Measurements from ENCODE around the gene HOXB6.

The HOXB6 gene

DNA sequence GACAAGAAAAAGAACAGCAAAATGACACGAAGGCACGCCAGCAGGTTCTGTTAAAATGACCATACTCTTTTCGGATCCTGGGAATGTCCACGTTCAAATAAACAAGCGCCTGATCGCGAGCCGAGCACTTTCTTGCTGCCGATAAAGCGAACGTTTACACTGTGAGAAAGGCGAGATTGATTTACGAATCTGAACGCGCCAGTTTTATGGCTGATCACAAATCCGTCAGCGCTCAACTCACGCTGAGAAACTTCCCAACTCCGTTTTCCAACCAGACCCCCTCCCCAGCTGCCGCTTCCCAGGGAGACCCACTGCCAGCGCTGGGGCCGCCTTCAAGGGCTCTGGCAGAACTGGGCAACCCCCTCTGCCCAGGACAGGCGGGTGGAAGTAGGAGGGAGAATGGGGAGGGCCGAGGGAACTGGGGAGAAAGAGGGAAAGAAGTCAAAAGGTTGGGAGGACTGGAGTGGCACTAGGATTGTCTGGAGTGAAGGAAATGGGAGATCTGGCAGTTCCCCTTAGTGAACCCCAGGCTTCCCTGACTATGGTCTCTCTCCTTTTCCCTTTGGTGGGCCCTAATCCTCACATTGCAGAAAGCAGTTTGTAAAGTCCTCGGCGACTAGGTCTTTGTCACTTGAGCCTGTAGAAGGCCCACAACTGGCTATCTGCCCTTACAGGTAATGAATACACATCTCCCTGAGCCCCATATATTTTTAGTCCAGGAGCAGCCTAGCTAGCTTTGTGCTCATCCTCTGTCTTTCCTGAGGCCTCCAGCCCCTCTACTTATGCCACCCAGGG is 33.6 kb downstream of the HOXB6 start (continued):
- TF ChIP-seq, protein P1, sequence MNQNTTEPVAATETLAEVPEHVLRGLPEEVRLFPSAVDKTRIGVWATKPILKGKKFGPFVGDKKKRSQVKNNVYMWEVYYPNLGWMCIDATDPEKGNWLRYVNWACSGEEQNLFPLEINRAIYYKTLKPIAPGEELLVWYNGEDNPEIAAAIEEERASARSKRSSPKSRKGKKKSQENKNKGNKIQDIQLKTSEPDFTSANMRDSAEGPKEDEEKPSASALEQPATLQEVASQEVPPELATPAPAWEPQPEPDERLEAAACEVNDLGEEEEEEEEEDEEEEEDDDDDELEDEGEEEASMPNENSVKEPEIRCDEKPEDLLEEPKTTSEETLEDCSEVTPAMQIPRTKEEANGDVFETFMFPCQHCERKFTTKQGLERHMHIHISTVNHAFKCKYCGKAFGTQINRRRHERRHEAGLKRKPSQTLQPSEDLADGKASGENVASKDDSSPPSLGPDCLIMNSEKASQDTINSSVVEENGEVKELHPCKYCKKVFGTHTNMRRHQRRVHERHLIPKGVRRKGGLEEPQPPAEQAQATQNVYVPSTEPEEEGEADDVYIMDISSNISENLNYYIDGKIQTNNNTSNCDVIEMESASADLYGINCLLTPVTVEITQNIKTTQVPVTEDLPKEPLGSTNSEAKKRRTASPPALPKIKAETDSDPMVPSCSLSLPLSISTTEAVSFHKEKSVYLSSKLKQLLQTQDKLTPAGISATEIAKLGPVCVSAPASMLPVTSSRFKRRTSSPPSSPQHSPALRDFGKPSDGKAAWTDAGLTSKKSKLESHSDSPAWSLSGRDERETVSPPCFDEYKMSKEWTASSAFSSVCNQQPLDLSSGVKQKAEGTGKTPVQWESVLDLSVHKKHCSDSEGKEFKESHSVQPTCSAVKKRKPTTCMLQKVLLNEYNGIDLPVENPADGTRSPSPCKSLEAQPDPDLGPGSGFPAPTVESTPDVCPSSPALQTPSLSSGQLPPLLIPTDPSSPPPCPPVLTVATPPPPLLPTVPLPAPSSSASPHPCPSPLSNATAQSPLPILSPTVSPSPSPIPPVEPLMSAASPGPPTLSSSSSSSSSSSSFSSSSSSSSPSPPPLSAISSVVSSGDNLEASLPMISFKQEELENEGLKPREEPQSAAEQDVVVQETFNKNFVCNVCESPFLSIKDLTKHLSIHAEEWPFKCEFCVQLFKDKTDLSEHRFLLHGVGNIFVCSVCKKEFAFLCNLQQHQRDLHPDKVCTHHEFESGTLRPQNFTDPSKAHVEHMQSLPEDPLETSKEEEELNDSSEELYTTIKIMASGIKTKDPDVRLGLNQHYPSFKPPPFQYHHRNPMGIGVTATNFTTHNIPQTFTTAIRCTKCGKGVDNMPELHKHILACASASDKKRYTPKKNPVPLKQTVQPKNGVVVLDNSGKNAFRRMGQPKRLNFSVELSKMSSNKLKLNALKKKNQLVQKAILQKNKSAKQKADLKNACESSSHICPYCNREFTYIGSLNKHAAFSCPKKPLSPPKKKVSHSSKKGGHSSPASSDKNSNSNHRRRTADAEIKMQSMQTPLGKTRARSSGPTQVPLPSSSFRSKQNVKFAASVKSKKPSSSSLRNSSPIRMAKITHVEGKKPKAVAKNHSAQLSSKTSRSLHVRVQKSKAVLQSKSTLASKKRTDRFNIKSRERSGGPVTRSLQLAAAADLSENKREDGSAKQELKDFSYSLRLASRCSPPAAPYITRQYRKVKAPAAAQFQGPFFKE (tag by site-specific recombination; IDR thresholded peaks at IDR 0.05; ENCODE audit: borderline replicate concordance) = no peak
- TF ChIP-seq, protein P2, sequence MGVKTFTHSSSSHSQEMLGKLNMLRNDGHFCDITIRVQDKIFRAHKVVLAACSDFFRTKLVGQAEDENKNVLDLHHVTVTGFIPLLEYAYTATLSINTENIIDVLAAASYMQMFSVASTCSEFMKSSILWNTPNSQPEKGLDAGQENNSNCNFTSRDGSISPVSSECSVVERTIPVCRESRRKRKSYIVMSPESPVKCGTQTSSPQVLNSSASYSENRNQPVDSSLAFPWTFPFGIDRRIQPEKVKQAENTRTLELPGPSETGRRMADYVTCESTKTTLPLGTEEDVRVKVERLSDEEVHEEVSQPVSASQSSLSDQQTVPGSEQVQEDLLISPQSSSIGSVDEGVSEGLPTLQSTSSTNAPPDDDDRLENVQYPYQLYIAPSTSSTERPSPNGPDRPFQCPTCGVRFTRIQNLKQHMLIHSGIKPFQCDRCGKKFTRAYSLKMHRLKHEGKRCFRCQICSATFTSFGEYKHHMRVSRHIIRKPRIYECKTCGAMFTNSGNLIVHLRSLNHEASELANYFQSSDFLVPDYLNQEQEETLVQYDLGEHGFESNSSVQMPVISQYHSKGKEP (tag by site-specific recombination; IDR thresholded peaks at IDR 0.05) = peak; percentile 38; the same call in 1 of the 2 replicates
- TF ChIP-seq ZNF830 (tag by site-specific recombination; IDR thresholded peaks at IDR 0.05; ENCODE audit: low read depth) (no peak), ZNF530 (tag by site-specific recombination; IDR thresholded peaks at IDR 0.05; ENCODE audit: low read depth) (no peak), ZNF571 (tag by site-specific recombination; IDR thresholded peaks at IDR 0.05) (no peak), ZNF529 (tag by site-specific recombination; IDR thresholded peaks at IDR 0.05; ENCODE audit: insufficient replicate concordance) (no peak), ZEB2 (tag by site-specific recombination; IDR thresholded peaks at IDR 0.05) (peak; percentile 86), ZSCAN23 (tag by site-specific recombination; IDR thresholded peaks at IDR 0.05) (no peak), SETDB1 (IDR thresholded peaks at IDR 0.05; ENCODE audit: insufficient read length, low read length) (no peak), ZNF654 (tag by site-specific recombination; IDR thresholded peaks at IDR 0.05; ENCODE audit: low read depth) (no peak), ZSCAN4 (tag by site-specific recombination; IDR thresholded peaks at IDR 0.05) (0 out of 2 replicates have a peak, but pooled peaks have one; percentile 40), SP7 (tag by site-specific recombination; IDR thresholded peaks at IDR 0.05) (peak; percentile 81), GLIS2 (tag by site-specific recombination; IDR thresholded peaks at IDR 0.05) (peak; percentile 69), SCRT2 (tag by site-specific recombination; IDR thresholded peaks at IDR 0.05) (no peak), KLF9 (tag by site-specific recombination; IDR thresholded peaks at IDR 0.05; ENCODE audit: low read depth) (no peak), ZNF416 (tag by site-specific recombination; IDR thresholded peaks at IDR 0.05) (no peak), ZNF404 (tag by site-specific recombination; IDR thresholded peaks at IDR 0.05) (no peak), MEIS1 (CRISPR knock-in tag; IDR thresholded peaks at IDR 0.05; ENCODE audit: borderline replicate concordance) (no peak), ZNF585B (tag by site-specific recombination; IDR thresholded peaks at IDR 0.05) (no peak), ZNF629 (tag by site-specific recombination; IDR thresholded peaks at IDR 0.05) (peak; percentile 68), ZNF24 (tag by site-specific recombination; IDR thresholded peaks at IDR 0.05) (peak; percentile 26), ZNF670 (tag by site-specific recombination; IDR thresholded peaks at IDR 0.05; ENCODE audit: low read depth) (no peak), ZNF837 (tag by site-specific recombination; IDR thresholded peaks at IDR 0.05) (no peak)
- TF ChIP-seq, protein P3, sequence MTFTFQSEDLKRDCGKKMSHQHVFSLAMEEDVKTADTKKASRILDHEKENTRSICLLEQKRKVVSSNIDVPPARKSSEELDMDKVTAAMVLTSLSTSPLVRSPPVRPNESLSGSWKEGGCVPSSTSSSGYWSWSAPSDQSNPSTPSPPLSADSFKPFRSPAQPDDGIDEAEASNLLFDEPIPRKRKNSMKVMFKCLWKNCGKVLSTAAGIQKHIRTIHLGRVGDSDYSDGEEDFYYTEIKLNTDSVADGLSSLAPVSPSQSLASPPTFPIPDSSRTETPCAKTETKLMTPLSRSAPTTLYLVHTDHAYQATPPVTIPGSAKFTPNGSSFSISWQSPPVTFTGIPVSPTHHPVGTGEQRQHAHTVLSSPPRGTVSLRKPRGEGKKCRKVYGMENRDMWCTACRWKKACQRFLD (tag by site-specific recombination; IDR thresholded peaks at IDR 0.05) = no peak
- TF ChIP-seq, protein P4, sequence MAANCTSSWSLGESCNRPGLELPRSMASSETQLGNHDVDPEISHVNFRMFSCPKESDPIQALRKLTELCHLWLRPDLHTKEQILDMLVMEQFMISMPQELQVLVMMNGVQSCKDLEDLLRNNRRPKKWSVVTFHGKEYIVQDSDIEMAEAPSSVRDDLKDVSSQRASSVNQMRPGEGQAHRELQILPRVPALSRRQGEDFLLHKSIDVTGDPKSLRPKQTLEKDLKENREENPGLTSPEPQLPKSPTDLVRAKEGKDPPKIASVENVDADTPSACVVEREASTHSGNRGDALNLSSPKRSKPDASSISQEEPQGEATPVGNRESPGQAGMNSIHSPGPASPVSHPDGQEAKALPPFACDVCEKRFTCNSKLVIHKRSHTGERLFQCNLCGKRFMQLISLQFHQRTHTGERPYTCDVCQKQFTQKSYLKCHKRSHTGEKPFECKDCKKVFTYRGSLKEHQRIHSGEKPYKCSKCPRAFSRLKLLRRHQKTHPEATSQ (tag by site-specific recombination; IDR thresholded peaks at IDR 0.05) = no peak
- TF ChIP-seq, protein P5, sequence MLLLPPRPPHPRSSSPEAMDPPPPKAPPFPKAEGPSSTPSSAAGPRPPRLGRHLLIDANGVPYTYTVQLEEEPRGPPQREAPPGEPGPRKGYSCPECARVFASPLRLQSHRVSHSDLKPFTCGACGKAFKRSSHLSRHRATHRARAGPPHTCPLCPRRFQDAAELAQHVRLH (tag by site-specific recombination; IDR thresholded peaks at IDR 0.05) = peak; percentile 79
- TF ChIP-seq, protein P6, sequence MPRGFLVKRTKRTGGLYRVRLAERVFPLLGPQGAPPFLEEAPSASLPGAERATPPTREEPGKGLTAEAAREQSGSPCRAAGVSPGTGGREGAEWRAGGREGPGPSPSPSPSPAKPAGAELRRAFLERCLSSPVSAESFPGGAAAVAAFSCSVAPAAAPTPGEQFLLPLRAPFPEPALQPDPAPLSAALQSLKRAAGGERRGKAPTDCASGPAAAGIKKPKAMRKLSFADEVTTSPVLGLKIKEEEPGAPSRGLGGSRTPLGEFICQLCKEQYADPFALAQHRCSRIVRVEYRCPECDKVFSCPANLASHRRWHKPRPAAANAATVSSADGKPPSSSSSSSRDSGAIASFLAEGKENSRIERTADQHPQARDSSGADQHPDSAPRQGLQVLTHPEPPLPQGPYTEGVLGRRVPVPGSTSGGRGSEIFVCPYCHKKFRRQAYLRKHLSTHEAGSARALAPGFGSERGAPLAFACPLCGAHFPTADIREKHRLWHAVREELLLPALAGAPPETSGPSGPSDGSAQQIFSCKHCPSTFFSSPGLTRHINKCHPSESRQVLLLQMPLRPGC (tag by site-specific recombination; IDR thresholded peaks at IDR 0.05) = peak; percentile 76
